WTC11 (cell line): ENCODE measurements around the gene OSTC. TPM values are rescaled to one million over a fixed set of nuclear protein-coding genes. Genes with fewer than 3 reads are reported as not detected.

Experiments
- ATAC-seq: fragments of 200-7000 bp; cut with Tn5 transposase; 2 replicates; pipeline ENCODE4 v1.10.0; 2021; ENCODE audit warnings: mild to moderate bottlenecking, moderate library complexity
- CTCF ChIA-PET: fragments of 300-600 bp; sonication (Branson Sonifier 250); formaldehyde crosslinking; loops from one replicate; lab custom pipeline; 2021; ENCODE audit warnings: antibody characterized with exemption; lab: Charles Lee
- POLR2A ChIA-PET: fragments of 350-600 bp; sonication (Branson Sonifier 250); formaldehyde crosslinking; loops from one replicate; lab custom pipeline; 2021; ENCODE audit warnings: antibody characterized with exemption; lab: Charles Lee
- DNase-seq: peaks from one replicate; pipeline ENCODE4 v3.0.0; 2021; ENCODE audit warnings: low spot score
- H3K27ac Mint-ChIP-seq: 2 replicates; pipeline ENCODE4 v1.8.0; 2021; ENCODE audit warnings: mixed read lengths
- H3K27me3 Mint-ChIP-seq: 2 replicates; pipeline ENCODE4 v1.8.0; 2021; ENCODE audit warnings: low read depth, mild to moderate bottlenecking, moderate library complexity, mixed read lengths
- H3K36me3 Mint-ChIP-seq: 2 replicates; pipeline ENCODE4 v1.8.0; 2021; ENCODE audit warnings: mixed read lengths
- H3K4me1 Mint-ChIP-seq: 2 replicates; pipeline ENCODE4 v1.8.0; 2022; ENCODE audit warnings: mixed read lengths
- H3K4me3 Mint-ChIP-seq: 2 replicates; pipeline ENCODE4 v1.8.0; 2021; ENCODE audit warnings: mild to moderate bottlenecking, moderate library complexity, mixed read lengths
- H3K9me3 Mint-ChIP-seq: 2 replicates; pipeline ENCODE4 v1.8.0; 2021; ENCODE audit warnings: mixed read lengths
- ELF4 ChIP-seq: sonication (generic); formaldehyde crosslinking; IDR thresholded peaks from 2 replicates; pipeline ENCODE4 v1.8.1; 2022; ENCODE audit warnings: low read depth, mild to moderate bottlenecking, moderate library complexity, missing genetic modification reagents
- GABPB1 ChIP-seq: sonication (generic); formaldehyde crosslinking; IDR thresholded peaks from 2 replicates; pipeline ENCODE4 v1.8.1; 2023; ENCODE audit warnings: mild to moderate bottlenecking, missing genetic modification reagents
- IRF2 ChIP-seq: sonication (generic); formaldehyde crosslinking; IDR thresholded peaks from 2 replicates; pipeline ENCODE4 v1.8.0; 2022; ENCODE audit warnings: low read depth, missing genetic modification reagents, borderline replicate concordance
- KAT7 ChIP-seq: sonication (generic); formaldehyde crosslinking; IDR thresholded peaks from 2 replicates; pipeline ENCODE4 v1.8.1; 2023; ENCODE audit warnings: missing genetic modification reagents, mild to moderate bottlenecking, borderline replicate concordance
- NFE2L1 ChIP-seq: sonication (generic); formaldehyde crosslinking; IDR thresholded peaks from 2 replicates; pipeline ENCODE4 v1.8.1; 2023; ENCODE audit warnings: missing genetic modification reagents
- NFYB ChIP-seq: sonication (generic); formaldehyde crosslinking; conservative IDR thresholded peaks from 2 replicates; pipeline ENCODE4 v1.8.0; 2022; ENCODE audit warnings: low read depth, missing genetic modification reagents
- NR1H2 ChIP-seq: sonication (generic); formaldehyde crosslinking; IDR thresholded peaks from 2 replicates; pipeline ENCODE4 v1.9.0; 2021; ENCODE audit warnings: mild to moderate bottlenecking, moderate library complexity, missing genetic modification reagents
- NR2C2 ChIP-seq: sonication (generic); formaldehyde crosslinking; IDR thresholded peaks from 2 replicates; pipeline ENCODE4 v1.8.0; 2022; ENCODE audit warnings: mild to moderate bottlenecking, missing genetic modification reagents
- TEAD1 ChIP-seq: sonication (generic); formaldehyde crosslinking; IDR thresholded peaks from 2 replicates; pipeline ENCODE4 v1.8.0; 2022; ENCODE audit warnings: mild to moderate bottlenecking, missing genetic modification reagents
- ZBTB21 ChIP-seq: sonication (generic); formaldehyde crosslinking; IDR thresholded peaks from 2 replicates; pipeline ENCODE4 v1.8.1; 2023; ENCODE audit warnings: mild to moderate bottlenecking, missing genetic modification reagents, borderline replicate concordance
- ZNF121 ChIP-seq: sonication (generic); formaldehyde crosslinking; IDR thresholded peaks from 2 replicates; pipeline ENCODE4 v1.8.0; 2023; ENCODE audit warnings: missing genetic modification reagents
- ZNF263 ChIP-seq: sonication (generic); formaldehyde crosslinking; IDR thresholded peaks from 2 replicates; pipeline ENCODE4 v1.8.1; 2022; ENCODE audit warnings: low read depth, mild to moderate bottlenecking, moderate library complexity, missing genetic modification reagents
- ZNF317 ChIP-seq: sonication (generic); formaldehyde crosslinking; IDR thresholded peaks from 2 replicates; pipeline ENCODE4 v1.8.1; 2023; ENCODE audit warnings: low read depth, mild to moderate bottlenecking, moderate library complexity, missing genetic modification reagents, borderline replicate concordance
- ZNF396 ChIP-seq: fragments of 250-450 bp; sonication (Bioruptor Pico); IDR thresholded peaks from 2 replicates; pipeline ENCODE4 v1.8.0; 2021; ENCODE audit warnings: mild to moderate bottlenecking, moderate library complexity, borderline replicate concordance
- ZNF671 ChIP-seq: fragments of 250-450 bp; sonication (Bioruptor Pico); IDR thresholded peaks from 2 replicates; pipeline ENCODE4 v1.8.0; 2021; ENCODE audit warnings: mild to moderate bottlenecking
- total RNA-seq: library from RNA; stranded (reverse); gene quantifications from 3 replicates; pipeline ENCODE4 v1.2.3, GENCODE V29; 2021
- TF ChIP-seq, protein P1 (sequence below): fragments of 250-450 bp; sonication (Bioruptor Pico); IDR thresholded peaks from 2 replicates; pipeline ENCODE4 v1.8.0; 2021; ENCODE audit warnings: mild to moderate bottlenecking
- TF ChIP-seq, protein P2 (sequence below): sonication (generic); formaldehyde crosslinking; IDR thresholded peaks from 2 replicates; pipeline ENCODE4 v1.8.0; 2022; ENCODE audit warnings: mild to moderate bottlenecking, missing genetic modification reagents
- TF ChIP-seq, protein P3 (sequence below): sonication (generic); formaldehyde crosslinking; conservative IDR thresholded peaks from 2 replicates; pipeline ENCODE4 v1.8.1; 2022; ENCODE audit warnings: mild to moderate bottlenecking, missing genetic modification reagents
- TF ChIP-seq, protein P4 (sequence below): sonication (generic); formaldehyde crosslinking; IDR thresholded peaks from 2 replicates; pipeline ENCODE4 v1.8.1; 2022; ENCODE audit warnings: low read depth, missing genetic modification reagents, borderline replicate concordance
- TF ChIP-seq, protein P5 (sequence below): sonication (generic); formaldehyde crosslinking; IDR thresholded peaks from 2 replicates; pipeline ENCODE4 v1.8.1; 2023; ENCODE audit warnings: mild to moderate bottlenecking, moderate library complexity, missing genetic modification reagents
- TF ChIP-seq, protein P6 (sequence below): sonication (generic); formaldehyde crosslinking; IDR thresholded peaks from 2 replicates; pipeline ENCODE4 v1.8.1; 2023; ENCODE audit warnings: mild to moderate bottlenecking, missing genetic modification reagents
- TF ChIP-seq, protein P7 (sequence below): fragments of 250-450 bp; sonication (Bioruptor Pico); IDR thresholded peaks from 2 replicates; pipeline ENCODE4 v2.1.2; 2022; ENCODE audit warnings: mild to moderate bottlenecking, moderate library complexity
- TF ChIP-seq, protein P8 (sequence below): sonication (generic); formaldehyde crosslinking; IDR thresholded peaks from 2 replicates; pipeline ENCODE4 v1.8.1; 2023; ENCODE audit warnings: mild to moderate bottlenecking, missing genetic modification reagents, moderate library complexity

The OSTC gene
- total RNA-seq, 1 experiment from 2014 or later, result 132 TPM

DNA sequence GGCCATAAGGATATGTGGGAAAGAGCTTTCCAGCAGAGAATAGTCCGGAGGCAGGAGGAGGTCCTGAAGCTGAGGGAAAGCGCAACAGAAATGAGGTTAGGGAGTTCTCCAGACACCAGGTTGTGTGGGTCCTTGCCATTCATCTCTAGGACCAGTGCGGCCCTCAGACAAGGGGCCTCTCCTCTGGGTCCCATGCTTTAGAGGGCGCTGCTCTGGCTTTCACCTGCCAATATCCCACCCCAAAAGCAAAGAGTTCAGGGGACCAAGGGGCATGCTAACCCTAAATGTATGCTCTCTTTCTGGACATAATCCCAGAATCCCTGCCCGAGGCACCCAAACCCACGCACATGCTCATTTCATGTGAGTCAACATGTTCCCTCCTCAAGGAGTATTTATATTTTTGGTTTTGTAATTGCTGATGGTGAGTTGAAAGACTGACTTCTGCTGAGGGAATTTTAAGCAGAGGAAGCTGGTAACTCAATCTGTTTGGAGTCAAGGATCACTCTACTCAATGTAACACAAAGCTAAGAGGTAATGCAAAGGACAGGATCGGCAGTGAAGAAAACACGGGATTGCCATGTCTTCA is 15.2 kb upstream of the OSTC start:
- DNase-seq (no peak), ATAC-seq (peak; percentile 66)
- Mint-ChIP-seq H3K4me1 (no peaks in the 10 kb centered on the region), H3K27ac (peak overlapping the region; percentile 77), H3K4me3 (no peak overlapping the region), H3K9me3 (no peaks in the 10 kb centered on the region), H3K36me3 (peaks cover 41% of the 10 kb centered on the region), H3K27me3 (no peaks in the 10 kb centered on the region)
- ChIA-PET CTCF (interaction anchor here (1.0 kb wide), 1 partner anchor 63 kb away, joined by 3 read pairs; no protein-coding TSS in a partner anchor), POLR2A (interaction anchor here (0.7 kb wide), 1 partner anchor 13 kb away, joined by 3 read pairs; no protein-coding TSS in a partner anchor)
- TF ChIP-seq, protein P1, sequence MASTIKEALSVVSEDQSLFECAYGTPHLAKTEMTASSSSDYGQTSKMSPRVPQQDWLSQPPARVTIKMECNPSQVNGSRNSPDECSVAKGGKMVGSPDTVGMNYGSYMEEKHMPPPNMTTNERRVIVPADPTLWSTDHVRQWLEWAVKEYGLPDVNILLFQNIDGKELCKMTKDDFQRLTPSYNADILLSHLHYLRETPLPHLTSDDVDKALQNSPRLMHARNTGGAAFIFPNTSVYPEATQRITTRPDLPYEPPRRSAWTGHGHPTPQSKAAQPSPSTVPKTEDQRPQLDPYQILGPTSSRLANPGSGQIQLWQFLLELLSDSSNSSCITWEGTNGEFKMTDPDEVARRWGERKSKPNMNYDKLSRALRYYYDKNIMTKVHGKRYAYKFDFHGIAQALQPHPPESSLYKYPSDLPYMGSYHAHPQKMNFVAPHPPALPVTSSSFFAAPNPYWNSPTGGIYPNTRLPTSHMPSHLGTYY (CRISPR knock-in tag), result no peak
- TF ChIP-seq NFYB, result no peak
- TF ChIP-seq ZNF396 (CRISPR knock-in tag), result no peak
- TF ChIP-seq GABPB1 (CRISPR knock-in tag), result no peak
- TF ChIP-seq NFE2L1, result no peak
- TF ChIP-seq, protein P2, sequence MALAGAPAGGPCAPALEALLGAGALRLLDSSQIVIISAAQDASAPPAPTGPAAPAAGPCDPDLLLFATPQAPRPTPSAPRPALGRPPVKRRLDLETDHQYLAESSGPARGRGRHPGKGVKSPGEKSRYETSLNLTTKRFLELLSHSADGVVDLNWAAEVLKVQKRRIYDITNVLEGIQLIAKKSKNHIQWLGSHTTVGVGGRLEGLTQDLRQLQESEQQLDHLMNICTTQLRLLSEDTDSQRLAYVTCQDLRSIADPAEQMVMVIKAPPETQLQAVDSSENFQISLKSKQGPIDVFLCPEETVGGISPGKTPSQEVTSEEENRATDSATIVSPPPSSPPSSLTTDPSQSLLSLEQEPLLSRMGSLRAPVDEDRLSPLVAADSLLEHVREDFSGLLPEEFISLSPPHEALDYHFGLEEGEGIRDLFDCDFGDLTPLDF (CRISPR knock-in tag), result no peak
- no peak for TF ChIP-seq ZNF671 (CRISPR knock-in tag)
- TF ChIP-seq NR2C2 (CRISPR knock-in tag), result no peak
- TF ChIP-seq, protein P3, sequence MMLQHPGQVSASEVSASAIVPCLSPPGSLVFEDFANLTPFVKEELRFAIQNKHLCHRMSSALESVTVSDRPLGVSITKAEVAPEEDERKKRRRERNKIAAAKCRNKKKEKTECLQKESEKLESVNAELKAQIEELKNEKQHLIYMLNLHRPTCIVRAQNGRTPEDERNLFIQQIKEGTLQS (CRISPR knock-in tag), result no peak
- no peak for TF ChIP-seq ELF4
- TF ChIP-seq, protein P4, sequence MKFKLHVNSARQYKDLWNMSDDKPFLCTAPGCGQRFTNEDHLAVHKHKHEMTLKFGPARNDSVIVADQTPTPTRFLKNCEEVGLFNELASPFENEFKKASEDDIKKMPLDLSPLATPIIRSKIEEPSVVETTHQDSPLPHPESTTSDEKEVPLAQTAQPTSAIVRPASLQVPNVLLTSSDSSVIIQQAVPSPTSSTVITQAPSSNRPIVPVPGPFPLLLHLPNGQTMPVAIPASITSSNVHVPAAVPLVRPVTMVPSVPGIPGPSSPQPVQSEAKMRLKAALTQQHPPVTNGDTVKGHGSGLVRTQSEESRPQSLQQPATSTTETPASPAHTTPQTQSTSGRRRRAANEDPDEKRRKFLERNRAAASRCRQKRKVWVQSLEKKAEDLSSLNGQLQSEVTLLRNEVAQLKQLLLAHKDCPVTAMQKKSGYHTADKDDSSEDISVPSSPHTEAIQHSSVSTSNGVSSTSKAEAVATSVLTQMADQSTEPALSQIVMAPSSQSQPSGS (CRISPR knock-in tag), result no peak
- no peak for TF ChIP-seq TEAD1
- TF ChIP-seq KAT7 (CRISPR knock-in tag), result no peak

DNA sequence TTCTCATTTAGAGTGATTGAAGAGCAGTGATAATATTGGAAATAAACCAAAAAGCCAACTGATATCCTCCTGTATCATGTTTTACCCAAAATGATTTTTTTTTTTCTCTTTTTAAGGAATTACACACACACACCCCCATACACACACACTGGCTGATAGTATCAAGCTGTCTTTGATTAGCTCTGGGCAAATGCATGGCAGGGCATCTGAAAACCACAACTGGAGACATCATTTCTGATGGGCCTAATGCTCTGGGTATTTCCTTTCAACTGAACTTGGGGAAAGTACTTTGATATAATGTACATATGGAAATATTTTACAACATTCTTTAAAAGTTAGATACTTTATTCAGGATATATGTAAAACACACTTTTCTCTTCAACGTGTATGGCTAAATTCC is 14.2 kb upstream of the OSTC start:
- no peak for DNase-seq
- H3K9me3 Mint-ChIP-seq, result no peaks in the 10 kb centered on the region
- H3K36me3 Mint-ChIP-seq, result peaks cover 32% of the 10 kb centered on the region
- H3K4me3 Mint-ChIP-seq, result no peak overlapping the region
- CTCF ChIA-PET, result interaction anchor here (0.7 to 1.0 kb wide), 2 partner anchors 411 to 657 kb away, joined by 3 read pairs; no protein-coding TSS in a partner anchor
- POLR2A ChIA-PET, result no interaction called here
- peak overlapping the region; percentile 34; the same call in 1 of the 2 replicates for H3K27ac Mint-ChIP-seq
- H3K27me3 Mint-ChIP-seq, result no peaks in the 10 kb centered on the region
- no peaks in the 10 kb centered on the region for H3K4me1 Mint-ChIP-seq
- no peak for ATAC-seq
- TF ChIP-seq ZBTB21 (CRISPR knock-in tag) (no peak), NR1H2 (CRISPR knock-in tag) (no peak), ZNF263 (CRISPR knock-in tag) (no peak)
- TF ChIP-seq, protein P5, sequence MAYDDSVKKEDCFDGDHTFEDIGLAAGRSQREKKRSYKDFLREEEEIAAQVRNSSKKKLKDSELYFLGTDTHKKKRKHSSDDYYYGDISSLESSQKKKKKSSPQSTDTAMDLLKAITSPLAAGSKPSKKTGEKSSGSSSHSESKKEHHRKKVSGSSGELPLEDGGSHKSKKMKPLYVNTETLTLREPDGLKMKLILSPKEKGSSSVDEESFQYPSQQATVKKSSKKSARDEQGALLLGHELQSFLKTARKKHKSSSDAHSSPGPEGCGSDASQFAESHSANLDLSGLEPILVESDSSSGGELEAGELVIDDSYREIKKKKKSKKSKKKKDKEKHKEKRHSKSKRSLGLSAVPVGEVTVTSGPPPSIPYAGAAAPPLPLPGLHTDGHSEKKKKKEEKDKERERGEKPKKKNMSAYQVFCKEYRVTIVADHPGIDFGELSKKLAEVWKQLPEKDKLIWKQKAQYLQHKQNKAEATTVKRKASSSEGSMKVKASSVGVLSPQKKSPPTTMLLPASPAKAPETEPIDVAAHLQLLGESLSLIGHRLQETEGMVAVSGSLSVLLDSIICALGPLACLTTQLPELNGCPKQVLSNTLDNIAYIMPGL (CRISPR knock-in tag), result no peak

DNA sequence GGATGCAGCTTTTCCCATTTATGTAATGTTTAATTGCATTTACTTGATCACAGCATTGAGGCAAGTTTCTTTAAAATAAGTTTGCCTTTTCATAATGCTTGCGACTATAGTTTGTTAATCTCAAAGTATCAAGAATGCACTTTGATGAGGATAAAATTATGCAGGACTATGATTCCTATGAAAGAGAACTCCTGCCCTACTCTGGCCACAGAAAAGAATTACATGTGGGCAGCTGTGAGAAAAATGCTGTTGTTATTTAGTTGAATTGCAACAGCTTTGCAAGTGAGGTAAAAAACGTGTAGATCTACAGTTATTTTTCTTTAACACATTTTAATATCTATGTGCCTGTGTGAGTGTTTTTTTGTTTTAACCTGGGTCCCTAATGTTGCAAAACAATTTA is 12.5 kb upstream of the OSTC start:
- no peak overlapping the region for H3K4me3 Mint-ChIP-seq
- H3K9me3 Mint-ChIP-seq, result no peaks in the 10 kb centered on the region
- ATAC-seq (no peak), DNase-seq (no peak)
- no peaks in the 10 kb centered on the region for H3K4me1 Mint-ChIP-seq
- ChIA-PET CTCF (no interaction called here), POLR2A (no interaction called here)
- H3K27ac Mint-ChIP-seq, result no peak overlapping the region
- H3K27me3 Mint-ChIP-seq, result no peaks in the 10 kb centered on the region
- H3K36me3 Mint-ChIP-seq, result peaks cover 19% of the 10 kb centered on the region
- TF ChIP-seq TEAD1 (no peak), IRF2 (CRISPR knock-in tag) (no peak), ZNF317 (CRISPR knock-in tag) (no peak), ZNF121 (no peak)
- TF ChIP-seq, protein P6, sequence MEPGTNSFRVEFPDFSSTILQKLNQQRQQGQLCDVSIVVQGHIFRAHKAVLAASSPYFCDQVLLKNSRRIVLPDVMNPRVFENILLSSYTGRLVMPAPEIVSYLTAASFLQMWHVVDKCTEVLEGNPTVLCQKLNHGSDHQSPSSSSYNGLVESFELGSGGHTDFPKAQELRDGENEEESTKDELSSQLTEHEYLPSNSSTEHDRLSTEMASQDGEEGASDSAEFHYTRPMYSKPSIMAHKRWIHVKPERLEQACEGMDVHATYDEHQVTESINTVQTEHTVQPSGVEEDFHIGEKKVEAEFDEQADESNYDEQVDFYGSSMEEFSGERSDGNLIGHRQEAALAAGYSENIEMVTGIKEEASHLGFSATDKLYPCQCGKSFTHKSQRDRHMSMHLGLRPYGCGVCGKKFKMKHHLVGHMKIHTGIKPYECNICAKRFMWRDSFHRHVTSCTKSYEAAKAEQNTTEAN (CRISPR knock-in tag), result no peak
- TF ChIP-seq, protein P7, sequence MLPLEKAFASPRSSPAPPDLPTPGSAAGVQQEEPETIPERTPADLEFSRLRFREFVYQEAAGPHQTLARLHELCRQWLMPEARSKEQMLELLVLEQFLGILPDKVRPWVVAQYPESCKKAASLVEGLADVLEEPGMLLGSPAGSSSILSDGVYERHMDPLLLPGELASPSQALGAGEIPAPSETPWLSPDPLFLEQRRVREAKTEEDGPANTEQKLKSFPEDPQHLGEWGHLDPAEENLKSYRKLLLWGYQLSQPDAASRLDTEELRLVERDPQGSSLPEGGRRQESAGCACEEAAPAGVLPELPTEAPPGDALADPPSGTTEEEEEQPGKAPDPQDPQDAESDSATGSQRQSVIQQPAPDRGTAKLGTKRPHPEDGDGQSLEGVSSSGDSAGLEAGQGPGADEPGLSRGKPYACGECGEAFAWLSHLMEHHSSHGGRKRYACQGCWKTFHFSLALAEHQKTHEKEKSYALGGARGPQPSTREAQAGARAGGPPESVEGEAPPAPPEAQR (CRISPR knock-in tag), result no peak
- TF ChIP-seq, protein P8, sequence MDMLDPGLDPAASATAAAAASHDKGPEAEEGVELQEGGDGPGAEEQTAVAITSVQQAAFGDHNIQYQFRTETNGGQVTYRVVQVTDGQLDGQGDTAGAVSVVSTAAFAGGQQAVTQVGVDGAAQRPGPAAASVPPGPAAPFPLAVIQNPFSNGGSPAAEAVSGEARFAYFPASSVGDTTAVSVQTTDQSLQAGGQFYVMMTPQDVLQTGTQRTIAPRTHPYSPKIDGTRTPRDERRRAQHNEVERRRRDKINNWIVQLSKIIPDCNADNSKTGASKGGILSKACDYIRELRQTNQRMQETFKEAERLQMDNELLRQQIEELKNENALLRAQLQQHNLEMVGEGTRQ, result no peak
